HepG2 (cell line): ENCODE data around the gene KRTAP12-3. TPM values are rescaled to one million over a fixed set of nuclear protein-coding genes. Genes with fewer than 3 reads are reported as not detected.

ENCODE experiments used
- ATRX ChIP-seq: sonication (generic); formaldehyde crosslinking; IDR thresholded peaks from 2 replicates; pipeline ENCODE4 v1.4.0; 2020; ENCODE audit warnings: missing genetic modification reagents, borderline replicate concordance
- HDAC6 ChIP-seq: fragments of 200-600 bp; sonication (generic); IDR thresholded peaks from 2 replicates; pipeline ENCODE4 v1.7.0; 2017; ENCODE audit warnings: mild to moderate bottlenecking, antibody characterized with exemption, low read length, low read depth
- MEIS2 ChIP-seq: sonication (generic); formaldehyde crosslinking; IDR thresholded peaks from 2 replicates; pipeline ENCODE4 v1.9.0; 2021; ENCODE audit warnings: mild to moderate bottlenecking, missing genetic modification reagents
- MYNN ChIP-seq: sonication (generic); formaldehyde crosslinking; IDR thresholded peaks from 2 replicates; pipeline ENCODE4 v1.4.0; 2020; ENCODE audit warnings: mild to moderate bottlenecking, low read depth, missing genetic modification reagents
- NFAT5 ChIP-seq: sonication (generic); formaldehyde crosslinking; IDR thresholded peaks from 2 replicates; pipeline ENCODE4 v1.4.0; 2020; ENCODE audit warnings: missing genetic modification reagents
- NR2F6 ChIP-seq, 2 experiments: IDR thresholded peaks; 2 replicates each; pipeline ENCODE4 v1.6.1; 2016; ENCODE audit warnings: antibody characterized with exemption in 1 of 2, mild to moderate bottlenecking in 1 of 2
- SAFB2 ChIP-seq: sonication (generic); formaldehyde crosslinking; IDR thresholded peaks from 2 replicates; pipeline ENCODE4 v1.5.1; 2020; ENCODE audit warnings: missing genetic modification reagents, low read depth, mild to moderate bottlenecking, borderline replicate concordance
- SALL1 ChIP-seq: sonication (generic); formaldehyde crosslinking; IDR thresholded peaks from 2 replicates; pipeline ENCODE4 v1.8.0; 2022; ENCODE audit warnings: mild to moderate bottlenecking, missing genetic modification reagents
- SRSF9 ChIP-seq: fragments of 200-400 bp; formaldehyde crosslinking; IDR thresholded peaks from 2 replicates; pipeline ENCODE4 v1.6.1; 2018; ENCODE audit warnings: borderline replicate concordance, mild to moderate bottlenecking, low read depth, low read length; ENCODE audit not compliant: insufficient read depth, poor library complexity, severe bottlenecking
- TIGD3 ChIP-seq: sonication (generic); formaldehyde crosslinking; IDR thresholded peaks from 2 replicates; pipeline ENCODE4 v1.5.1; 2020; ENCODE audit warnings: mild to moderate bottlenecking, missing genetic modification reagents, borderline replicate concordance
- ZBTB49 ChIP-seq: sonication (generic); formaldehyde crosslinking; IDR thresholded peaks from 2 replicates; pipeline ENCODE4 v1.4.0; 2020; ENCODE audit warnings: missing genetic modification reagents, borderline replicate concordance
- ZKSCAN5 ChIP-seq: sonication (generic); formaldehyde crosslinking; IDR thresholded peaks from 2 replicates; pipeline ENCODE4 v1.5.1; 2020; ENCODE audit warnings: mild to moderate bottlenecking, missing genetic modification reagents
- ZNF230 ChIP-seq: sonication (generic); formaldehyde crosslinking; IDR thresholded peaks from 2 replicates; pipeline ENCODE4 v1.4.0; 2020; ENCODE audit warnings: mild to moderate bottlenecking, missing genetic modification reagents
- ZNF484 ChIP-seq: sonication (generic); formaldehyde crosslinking; IDR thresholded peaks from 2 replicates; pipeline ENCODE4 v1.5.1; 2020; ENCODE audit warnings: mild to moderate bottlenecking, low read depth, missing genetic modification reagents, borderline replicate concordance
- ZNF496 ChIP-seq: sonication (generic); formaldehyde crosslinking; IDR thresholded peaks from 2 replicates; pipeline ENCODE4 v1.8.1; 2023; ENCODE audit warnings: mild to moderate bottlenecking, moderate library complexity, missing genetic modification reagents; ENCODE audit not compliant: insufficient replicate concordance
- ZNF512 ChIP-seq: sonication (generic); formaldehyde crosslinking; IDR thresholded peaks from 2 replicates; pipeline ENCODE4 v1.4.0; 2020; ENCODE audit warnings: mild to moderate bottlenecking, missing genetic modification reagents
- ZNF772 ChIP-seq: sonication (generic); formaldehyde crosslinking; IDR thresholded peaks from 2 replicates; pipeline ENCODE4 v1.5.0; 2020; ENCODE audit warnings: mild to moderate bottlenecking, missing genetic modification reagents
- ZNF777 ChIP-seq: sonication (generic); formaldehyde crosslinking; IDR thresholded peaks from 2 replicates; pipeline ENCODE4 v1.4.0; 2020; ENCODE audit warnings: missing genetic modification reagents
- polyA plus RNA-seq, 8 experiments: library from polyadenylated mRNA; depleted of rRNA in 3 of 8; stranded (reverse) in 7 of 8; unstranded in 1 of 8; fragments of >200 nt; fragmentation: Illumina TruSeq in 4 of 8; extraction: Trizol in 4 of 8; gene quantifications; 2 replicates each; pipeline versions ENCODE4 v1.2.1 to v1.2.3, GENCODE V29; 2011 to 2016; ENCODE audit warnings: low read depth in 4 of 8, missing spikeins in 1 of 8, mixed read lengths in 1 of 8; ENCODE audit not compliant: insufficient read depth in 1 of 8
- total RNA-seq, 5 experiments: library from RNA; depleted of rRNA; stranded (reverse); fragments of >200 nt; fragmentation: Illumina TruSeq; extraction: Trizol; gene quantifications; 2 replicates each; pipeline ENCODE4 v1.2.3, GENCODE V29; 2016; ENCODE audit warnings: low read depth in 1 of 5

KRTAP12-3 gene
- total and polyA plus RNA-seq, 2 of the 13 experiments (the other 11 are each of a cell fraction or from before 2014, with no cell fraction given) = not detected

- TF ChIP-seq ZNF484 = no peak
- no peak for TF ChIP-seq ZNF512 (CRISPR knock-in tag)
- no peak for TF ChIP-seq ZBTB49 (CRISPR knock-in tag)
- no peak for TF ChIP-seq ZNF777 (CRISPR knock-in tag)
- TF ChIP-seq NR2F6 (IDR thresholded peaks at IDR 0.05) = no peak
- TF ChIP-seq NR2F6 (CRISPR knock-in tag; IDR thresholded peaks at IDR 0.05) = no peak
- TF ChIP-seq TIGD3 = no peak
- TF ChIP-seq SAFB2 (CRISPR knock-in tag) = no peak
- no peak for TF ChIP-seq ZNF772 (CRISPR knock-in tag)
- TF ChIP-seq ATRX = no peak
- no peak for TF ChIP-seq NFAT5 (CRISPR knock-in tag)
- TF ChIP-seq SALL1 (CRISPR knock-in tag) = peak; percentile 86
- no peak for TF ChIP-seq ZNF496
- peak; percentile 43; the same call in 1 of the 2 replicates for TF ChIP-seq ZNF230
- TF ChIP-seq MYNN (CRISPR knock-in tag) = no peak
- no peak for TF ChIP-seq MEIS2 (CRISPR knock-in tag)
- no peak for TF ChIP-seq ZKSCAN5 (CRISPR knock-in tag)
- no peak for TF ChIP-seq SRSF9
- no peak for TF ChIP-seq HDAC6
Measured at GRCh38 chr21:44702973-44703730, 45.4 kb downstream of the KRTAP12-3 start (continued).
